ENCODE results near the gene APPL2.

- TF ChIP-seq CTCF (IDR thresholded peaks at IDR 0.05) (no peak), POLR2A (IDR thresholded peaks at IDR 0.05) (no peak)
These were observed 65.8 kb downstream of the APPL2 start for GRCh38 chr12:105170139-105170538.

All from esophagus squamous epithelium (tissue), 4 donors.